MM.1S (cell line): Measurements from ENCODE around the gene TATDN2.

Source experiments
- CTCF ChIP-seq: fragments of 300-600 bp; sonication (generic); IDR thresholded peaks from 2 replicates; pipeline ENCODE4 v1.5.1; 2016; ENCODE audit warnings: antibody characterized with exemption, low read length, mixed read lengths
- EZH2 ChIP-seq: fragments of 300-600 bp; sonication (generic); optimal IDR thresholded peaks from 2 replicates; pipeline ENCODE3; 2017; ENCODE audit warnings: low read depth, mild to moderate bottlenecking, antibody characterized with exemption, low read length, mixed read lengths

DNA sequence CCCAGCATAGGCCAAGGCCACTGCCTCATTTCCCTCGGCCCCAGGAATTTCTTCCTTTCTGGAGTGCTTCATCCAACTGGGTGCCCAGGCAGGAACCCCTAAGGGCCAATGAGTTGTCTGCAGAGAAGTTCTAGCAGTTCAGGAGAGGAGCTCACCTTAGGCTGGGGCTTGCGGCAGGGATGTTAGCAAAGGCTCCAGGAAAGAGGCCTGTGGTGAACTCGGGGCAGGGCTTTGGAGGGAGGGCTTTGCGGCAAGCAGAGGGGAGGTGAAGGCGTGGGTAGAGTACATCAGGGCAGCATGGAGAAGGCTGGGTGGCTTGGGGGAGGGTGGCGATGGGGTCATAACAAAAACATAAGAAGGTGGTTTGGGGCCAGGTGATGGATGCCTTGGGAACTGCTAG is 43.4 kb downstream of the TATDN2 start:
- TF ChIP-seq CTCF (no peak), EZH2 (no peak)
